ENCODE results near the gene C1QTNF12.
A peak's percentile ranks its signal among the peaks of the same experiment; 100 is the strongest.

C1QTNF12 gene

DNA sequence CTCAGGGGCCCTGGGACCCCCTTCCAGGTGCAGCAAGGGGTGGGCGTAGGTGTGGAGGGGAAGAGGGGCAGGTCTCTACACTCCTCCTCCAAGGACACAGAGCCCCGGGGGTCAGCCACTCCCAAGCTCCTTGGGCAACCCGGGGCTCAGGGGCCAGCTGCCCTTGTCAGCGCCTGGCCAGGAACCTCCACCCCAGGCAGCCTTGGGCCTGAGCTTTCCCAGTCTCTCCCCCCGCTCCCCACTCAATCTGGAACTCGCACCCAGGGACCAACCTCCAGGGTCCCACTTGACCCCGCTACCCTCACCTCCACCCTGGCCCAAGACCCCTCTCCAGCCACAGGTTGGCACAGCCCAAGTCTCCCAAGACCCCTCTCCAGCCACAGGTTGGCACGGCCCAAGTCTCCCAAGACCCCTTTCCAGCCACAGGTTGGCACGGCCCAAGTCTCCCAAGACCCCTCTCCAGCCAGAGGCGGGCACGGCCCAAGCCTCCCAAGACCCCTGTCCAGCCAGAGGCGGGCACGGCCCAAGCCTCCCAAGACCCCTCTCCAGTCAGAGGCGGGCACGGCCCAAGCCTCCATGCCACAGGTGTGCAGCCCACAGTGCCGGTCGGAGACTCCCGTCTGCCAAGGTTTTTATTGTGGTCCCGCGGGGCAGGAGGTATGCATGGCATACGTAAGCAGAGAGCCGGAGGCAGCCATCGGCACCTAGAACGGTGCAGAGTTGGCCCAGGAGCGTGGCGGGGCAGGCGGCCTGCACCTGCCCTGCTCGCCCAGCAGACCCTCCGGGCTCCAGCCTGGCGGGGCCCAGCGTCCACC is 35.6 kb downstream of the C1QTNF12 start:
- no peak overlapping the region for H3K27ac ChIP-seq
- TF ChIP-seq, protein P1, sequence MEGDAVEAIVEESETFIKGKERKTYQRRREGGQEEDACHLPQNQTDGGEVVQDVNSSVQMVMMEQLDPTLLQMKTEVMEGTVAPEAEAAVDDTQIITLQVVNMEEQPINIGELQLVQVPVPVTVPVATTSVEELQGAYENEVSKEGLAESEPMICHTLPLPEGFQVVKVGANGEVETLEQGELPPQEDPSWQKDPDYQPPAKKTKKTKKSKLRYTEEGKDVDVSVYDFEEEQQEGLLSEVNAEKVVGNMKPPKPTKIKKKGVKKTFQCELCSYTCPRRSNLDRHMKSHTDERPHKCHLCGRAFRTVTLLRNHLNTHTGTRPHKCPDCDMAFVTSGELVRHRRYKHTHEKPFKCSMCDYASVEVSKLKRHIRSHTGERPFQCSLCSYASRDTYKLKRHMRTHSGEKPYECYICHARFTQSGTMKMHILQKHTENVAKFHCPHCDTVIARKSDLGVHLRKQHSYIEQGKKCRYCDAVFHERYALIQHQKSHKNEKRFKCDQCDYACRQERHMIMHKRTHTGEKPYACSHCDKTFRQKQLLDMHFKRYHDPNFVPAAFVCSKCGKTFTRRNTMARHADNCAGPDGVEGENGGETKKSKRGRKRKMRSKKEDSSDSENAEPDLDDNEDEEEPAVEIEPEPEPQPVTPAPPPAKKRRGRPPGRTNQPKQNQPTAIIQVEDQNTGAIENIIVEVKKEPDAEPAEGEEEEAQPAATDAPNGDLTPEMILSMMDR (conservative IDR thresholded peaks at IDR 0.05) = no peak

DNA sequence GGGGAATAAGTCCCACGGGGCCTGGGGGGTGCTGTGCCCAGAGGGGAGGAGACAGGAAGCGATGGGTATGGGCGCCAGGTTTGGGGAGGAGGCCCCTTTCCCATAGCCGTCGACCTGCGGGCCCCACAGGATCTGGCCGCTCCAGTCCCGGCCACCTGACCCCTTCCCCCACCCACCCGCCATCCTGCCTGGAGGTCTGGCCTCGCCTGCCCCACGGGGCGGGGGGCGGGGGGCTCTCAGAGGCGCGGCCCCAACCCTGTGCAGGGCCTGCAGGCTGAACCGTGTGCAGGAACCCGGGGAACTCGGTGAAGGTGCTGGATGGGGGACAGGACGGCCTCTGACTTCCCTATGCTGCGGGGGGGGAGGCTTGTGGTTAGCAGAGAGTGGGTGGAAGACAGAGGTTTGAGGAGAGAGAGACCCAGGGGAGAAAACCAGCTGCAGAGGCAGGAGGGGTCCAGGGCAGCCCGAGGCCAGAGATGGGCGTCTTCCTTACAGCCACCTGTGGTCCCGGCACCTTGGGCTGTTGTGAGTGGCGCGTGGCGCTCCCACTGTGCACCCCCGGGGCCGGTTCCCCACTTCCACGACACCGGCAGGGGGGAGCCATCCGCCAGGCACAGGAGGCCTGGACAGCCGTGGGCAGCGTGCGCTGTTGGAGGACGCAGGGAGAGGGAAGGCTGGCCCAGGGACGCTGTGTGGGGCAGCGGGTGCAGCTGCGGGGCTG is 37.6 kb downstream of the C1QTNF12 start:
- TF ChIP-seq, protein P1 (conservative IDR thresholded peaks at IDR 0.05) = no peak
- H3K27ac ChIP-seq = no peak overlapping the region

DNA sequence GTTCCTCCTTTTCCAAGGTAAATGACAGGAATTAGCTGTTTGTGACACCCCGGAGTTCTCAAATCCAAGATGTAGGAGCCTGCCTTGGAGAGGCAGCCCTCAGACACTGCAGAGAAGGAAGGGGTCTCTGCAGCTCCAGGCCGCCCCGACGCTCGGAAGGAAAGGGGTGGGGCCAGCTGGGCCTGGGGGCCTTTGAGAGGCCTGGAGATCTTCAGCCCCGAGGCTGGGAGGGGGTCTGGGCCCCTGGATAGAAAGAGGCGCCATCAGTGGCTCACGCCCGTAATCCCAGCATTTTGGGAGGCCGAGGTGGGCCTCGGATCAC is 39.0 kb downstream of the C1QTNF12 start:
- TF ChIP-seq, protein P1 (conservative IDR thresholded peaks at IDR 0.05) = no peak
- H3K27ac ChIP-seq = no peak overlapping the region

GRCh38 chr1:1206966-1207531 is 39.5 kb downstream of the C1QTNF12 start:
- TF ChIP-seq, protein P1 (conservative IDR thresholded peaks at IDR 0.05) = peak; percentile 32
- H3K27ac ChIP-seq = peak overlapping the region; percentile 65; the same call in 1 of the 2 replicates

GRCh38 chr1:1206376-1206965 is 40.1 kb downstream of the C1QTNF12 start, which contains the start of gene TNFRSF18:
Gene TNFRSF18, minus strand, starts transcription at chr1:1206592. Its CDS starts 21 bp downstream, at chr1:1206571.
- TF ChIP-seq, protein P1 (conservative IDR thresholded peaks at IDR 0.05) = no peak
- H3K27ac ChIP-seq = peak within 1 kb of the TSS; percentile 65; the same call in 1 of the 2 replicates

- TF ChIP-seq, protein P1 (conservative IDR thresholded peaks at IDR 0.05) = no peak
- peak overlapping the region; percentile 65; the same call in 1 of the 2 replicates for H3K27ac ChIP-seq
Measured at GRCh38 chr1:1205769-1206375, 40.6 kb downstream of the C1QTNF12 start.
